ENCODE results near the gene LAMA3.

The LAMA3 gene

GRCh38 chr18:23972453-23972852 is 283.2 kb downstream of the LAMA3 start:
- H3K4me3 ChIP-seq (ENCODE audit: low read depth in 1 of 5, low read length in 5 of 5) = no peak overlapping the region
- H3K27ac ChIP-seq (ENCODE audit: low read depth, low read length) = no peak overlapping the region

DNA sequence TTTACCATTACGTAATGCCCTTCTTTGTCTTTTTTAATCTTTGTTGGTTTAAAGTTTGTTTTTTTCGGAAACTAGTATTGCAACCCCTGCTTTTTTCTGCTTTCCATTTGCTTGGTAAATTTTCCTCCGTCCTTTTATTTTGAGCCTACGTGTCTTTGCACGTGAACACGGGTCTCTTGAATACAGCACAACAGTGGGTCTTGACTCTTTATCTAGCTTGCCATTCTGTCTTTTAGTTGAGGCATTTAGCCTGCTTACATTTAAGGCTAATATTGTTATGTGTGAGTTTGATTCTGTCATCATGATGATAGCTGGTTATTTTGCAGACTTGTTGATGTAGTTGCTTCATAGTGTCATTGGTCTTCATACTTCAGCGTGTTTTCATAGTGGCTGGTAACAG is 287.9 kb downstream of the LAMA3 start:
- Histone ChIP-seq H3K4me3 (ENCODE audit: low read depth in 1 of 5, low read length in 5 of 5) (no peak overlapping the region), H3K4me1 (ENCODE audit: control insufficient read depth in 5 of 5, insufficient read depth in 5 of 5, low read length in 5 of 5) (peaks cover 0 to 6% (median 4%) of the 10 kb centered on the region in 5 donors), H3K9me3 (ENCODE audit: control insufficient read depth in 5 of 5, low read length in 5 of 5) (no peaks in the 10 kb centered on the region), H3K9ac (ENCODE audit: low read length in 5 of 5) (no peak overlapping the region), H3K27me3 (ENCODE audit: control insufficient read depth in 5 of 5, insufficient read depth in 4 of 5, low read length in 5 of 5) (no peaks in the 10 kb centered on the region), H3K36me3 (ENCODE audit: control insufficient read depth in 5 of 5, insufficient read depth in 5 of 5, low read length in 5 of 5) (no peaks in the 10 kb centered on the region), H3K27ac (ENCODE audit: low read depth, low read length) (no peak overlapping the region)

More at GRCh38 chr18:23972453-23972852, 283.2 kb downstream of the LAMA3 start:
- Histone ChIP-seq H3K4me1 (ENCODE audit: control insufficient read depth in 5 of 5, insufficient read depth in 5 of 5, low read length in 5 of 5) (no peaks in the 10 kb centered on the region), H3K36me3 (ENCODE audit: control insufficient read depth in 5 of 5, insufficient read depth in 5 of 5, low read length in 5 of 5) (no peaks in the 10 kb centered on the region), H3K9ac (ENCODE audit: low read length in 5 of 5) (no peak overlapping the region), H3K9me3 (ENCODE audit: control insufficient read depth in 5 of 5, low read length in 5 of 5) (peaks cover 0 to 2% (median 0%) of the 10 kb centered on the region in 5 donors), H3K27me3 (ENCODE audit: control insufficient read depth in 5 of 5, insufficient read depth in 4 of 5, low read length in 5 of 5) (no peaks in the 10 kb centered on the region)

DNA sequence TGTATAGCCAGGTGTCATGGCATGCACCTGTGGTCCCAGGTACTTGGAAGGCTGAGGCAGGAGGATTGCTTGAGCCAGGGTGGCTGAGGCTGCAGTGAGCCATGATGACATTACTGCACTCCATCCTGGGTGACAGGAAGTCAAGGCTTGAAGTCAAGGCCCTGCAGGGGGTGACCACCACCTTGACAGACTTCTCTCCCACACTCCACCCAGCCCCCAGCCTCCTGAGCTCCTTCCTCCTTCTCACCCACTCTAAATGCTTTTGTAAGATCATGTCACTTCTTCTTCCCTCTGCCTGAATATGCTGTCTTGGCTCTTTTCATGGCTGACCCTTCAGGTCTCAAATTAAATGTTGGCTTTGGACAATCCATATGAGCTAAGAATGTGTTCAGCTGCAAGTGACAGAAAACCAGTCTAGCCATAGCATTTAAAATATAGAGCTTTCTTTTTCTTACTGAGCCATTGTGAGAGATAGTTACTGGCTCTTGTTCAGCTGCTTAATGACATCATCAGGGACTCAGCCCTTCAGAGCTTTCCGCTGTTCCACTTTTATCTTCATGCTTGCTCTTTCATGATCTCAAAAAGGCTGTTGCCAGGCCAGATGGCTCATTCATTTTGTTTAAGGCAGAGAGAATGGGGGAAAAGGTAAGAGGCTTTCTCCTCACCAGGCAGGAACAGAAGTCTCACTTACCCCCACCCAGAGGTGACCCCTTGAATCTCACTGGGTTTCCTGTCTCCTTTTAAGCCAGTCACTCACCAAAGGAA is 288.6 kb downstream of the LAMA3 start:
- H3K4me1 ChIP-seq (ENCODE audit: control insufficient read depth in 5 of 5, insufficient read depth in 5 of 5, low read length in 5 of 5) = peaks cover 0 to 13% (median 11%) of the 10 kb centered on the region in 5 donors
- no peaks in the 10 kb centered on the region for H3K36me3 ChIP-seq (ENCODE audit: control insufficient read depth in 5 of 5, insufficient read depth in 5 of 5, low read length in 5 of 5)
- no peaks in the 10 kb centered on the region for H3K9me3 ChIP-seq (ENCODE audit: control insufficient read depth in 5 of 5, low read length in 5 of 5)
- no peak overlapping the region for H3K27ac ChIP-seq (ENCODE audit: low read depth, low read length)
- H3K27me3 ChIP-seq (ENCODE audit: control insufficient read depth in 5 of 5, insufficient read depth in 4 of 5, low read length in 5 of 5) = no peaks in the 10 kb centered on the region
- H3K4me3 ChIP-seq (ENCODE audit: low read depth in 1 of 5, low read length in 5 of 5) = no peak overlapping the region
- H3K9ac ChIP-seq (ENCODE audit: low read length in 5 of 5) = no peak overlapping the region

DNA sequence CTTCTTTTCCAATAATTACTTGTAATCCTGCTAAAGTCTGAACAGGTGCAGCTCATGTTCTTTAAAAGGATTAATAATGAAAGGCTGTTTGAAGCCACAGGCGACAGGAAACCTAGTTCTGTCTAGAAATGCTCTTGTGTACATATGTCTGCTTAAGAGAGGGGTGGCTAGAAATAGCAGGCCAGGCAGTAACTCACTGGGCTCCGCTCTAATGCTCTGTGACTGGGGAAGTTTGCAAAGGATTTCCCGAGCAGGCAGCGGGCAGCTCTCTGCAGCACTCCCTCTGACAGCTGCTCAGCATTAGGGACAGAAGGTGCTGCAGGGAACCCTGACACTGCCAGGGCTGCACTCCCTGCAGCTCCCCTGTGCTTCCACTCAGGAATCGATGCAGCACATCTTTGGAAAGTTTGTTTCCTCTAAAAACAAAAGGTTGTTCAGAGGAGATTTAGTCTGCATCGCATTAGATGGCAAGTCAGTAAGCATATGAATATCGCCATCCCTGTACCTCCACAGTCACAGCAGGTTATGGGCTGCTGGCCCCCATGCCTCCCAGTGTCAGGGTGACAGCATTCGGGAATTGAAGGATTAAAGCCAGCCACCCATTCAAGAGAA is 292.2 kb downstream of the LAMA3 start:
- Histone ChIP-seq H3K4me3 (ENCODE audit: low read depth in 1 of 5, low read length in 5 of 5) (no peak overlapping the region), H3K27ac (ENCODE audit: low read depth, low read length) (no peak overlapping the region), H3K9ac (ENCODE audit: low read length in 5 of 5) (no peak overlapping the region), H3K36me3 (ENCODE audit: control insufficient read depth in 5 of 5, insufficient read depth in 5 of 5, low read length in 5 of 5) (no peaks in the 10 kb centered on the region), H3K27me3 (ENCODE audit: control insufficient read depth in 5 of 5, insufficient read depth in 4 of 5, low read length in 5 of 5) (no peaks in the 10 kb centered on the region), H3K4me1 (ENCODE audit: control insufficient read depth in 5 of 5, insufficient read depth in 5 of 5, low read length in 5 of 5) (peaks cover 0 to 13% (median 11%) of the 10 kb centered on the region in 5 donors), H3K9me3 (ENCODE audit: control insufficient read depth in 5 of 5, low read length in 5 of 5) (no peaks in the 10 kb centered on the region)

DNA sequence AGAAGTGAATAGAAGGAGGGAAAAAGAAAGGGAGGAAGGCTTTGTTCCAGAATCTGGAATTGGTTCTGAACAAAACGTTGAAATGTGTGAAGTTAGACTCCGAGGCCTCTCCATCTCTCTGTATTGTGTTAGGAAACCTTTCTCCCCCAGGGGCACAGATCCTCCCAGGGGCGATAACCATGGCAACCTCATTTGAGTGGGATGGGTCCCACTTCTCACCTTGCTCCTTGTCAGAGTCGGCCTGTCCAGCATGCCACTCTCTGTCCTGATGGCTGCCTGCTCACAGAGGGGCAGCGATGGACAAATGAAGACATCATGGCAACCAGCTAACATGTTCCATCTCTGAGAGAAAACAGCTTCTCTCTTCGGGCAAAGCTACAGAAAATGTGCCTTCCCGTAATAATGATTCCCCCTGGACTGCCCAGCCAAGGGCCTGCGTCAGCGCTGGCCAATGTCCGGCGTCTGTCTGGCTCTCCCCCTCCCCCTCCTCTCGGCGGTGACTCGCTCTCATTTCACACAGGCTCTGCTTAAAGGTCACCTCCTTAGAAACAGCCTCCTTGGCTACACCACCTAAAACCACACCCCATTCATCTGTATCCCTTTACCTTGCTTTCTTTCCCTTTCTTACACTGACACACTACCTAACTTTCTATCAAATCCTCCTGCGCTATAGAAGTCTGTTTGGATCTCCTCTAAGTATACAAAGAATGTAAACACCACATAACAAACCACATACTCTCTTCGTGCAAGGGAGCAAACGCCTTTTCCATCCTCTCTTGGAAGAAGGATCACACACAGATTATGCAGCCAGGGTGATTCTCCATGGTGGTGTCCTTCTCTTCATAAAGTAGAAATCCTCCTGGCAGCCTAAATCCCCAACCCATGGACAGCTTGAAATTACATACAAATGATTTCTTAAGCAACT is 293.2 kb downstream of the LAMA3 start:
- Histone ChIP-seq H3K27me3 (ENCODE audit: control insufficient read depth in 5 of 5, insufficient read depth in 4 of 5, low read length in 5 of 5) (no peaks in the 10 kb centered on the region), H3K4me1 (ENCODE audit: control insufficient read depth in 5 of 5, insufficient read depth in 5 of 5, low read length in 5 of 5) (peaks cover 0 to 13% (median 11%) of the 10 kb centered on the region in 5 donors), H3K9me3 (ENCODE audit: control insufficient read depth in 5 of 5, low read length in 5 of 5) (no peaks in the 10 kb centered on the region), H3K4me3 (ENCODE audit: low read depth in 1 of 5, low read length in 5 of 5) (peak overlapping the region in 3 of 5 donors; percentile 12 to 42 (median 36)), H3K9ac (ENCODE audit: low read length in 5 of 5) (peak overlapping the region in 1 of 5 donors; percentile 34), H3K36me3 (ENCODE audit: control insufficient read depth in 5 of 5, insufficient read depth in 5 of 5, low read length in 5 of 5) (no peaks in the 10 kb centered on the region), H3K27ac (ENCODE audit: low read depth, low read length) (no peak overlapping the region)

GRCh38 chr18:23983112-23983511 is 293.9 kb downstream of the LAMA3 start:
- Histone ChIP-seq H3K4me3 (ENCODE audit: low read depth in 1 of 5, low read length in 5 of 5) (no peak overlapping the region), H3K36me3 (ENCODE audit: control insufficient read depth in 5 of 5, insufficient read depth in 5 of 5, low read length in 5 of 5) (no peaks in the 10 kb centered on the region), H3K9me3 (ENCODE audit: control insufficient read depth in 5 of 5, low read length in 5 of 5) (no peaks in the 10 kb centered on the region), H3K27ac (ENCODE audit: low read depth, low read length) (no peak overlapping the region), H3K9ac (ENCODE audit: low read length in 5 of 5) (no peak overlapping the region), H3K4me1 (ENCODE audit: control insufficient read depth in 5 of 5, insufficient read depth in 5 of 5, low read length in 5 of 5) (peaks cover 0 to 13% (median 11%) of the 10 kb centered on the region in 5 donors), H3K27me3 (ENCODE audit: control insufficient read depth in 5 of 5, insufficient read depth in 4 of 5, low read length in 5 of 5) (no peaks in the 10 kb centered on the region)

- no peaks in the 10 kb centered on the region for H3K36me3 ChIP-seq (ENCODE audit: control insufficient read depth in 5 of 5, insufficient read depth in 5 of 5, low read length in 5 of 5)
- no peak overlapping the region for H3K27ac ChIP-seq (ENCODE audit: low read depth, low read length)
- no peaks in the 10 kb centered on the region for H3K27me3 ChIP-seq (ENCODE audit: control insufficient read depth in 5 of 5, insufficient read depth in 4 of 5, low read length in 5 of 5)
- H3K4me3 ChIP-seq (ENCODE audit: low read depth in 1 of 5, low read length in 5 of 5) = no peak overlapping the region
- peaks cover 0 to 11% (median 10%) of the 10 kb centered on the region in 5 donors for H3K4me1 ChIP-seq (ENCODE audit: control insufficient read depth in 5 of 5, insufficient read depth in 5 of 5, low read length in 5 of 5)
- no peaks in the 10 kb centered on the region for H3K9me3 ChIP-seq (ENCODE audit: control insufficient read depth in 5 of 5, low read length in 5 of 5)
- H3K9ac ChIP-seq (ENCODE audit: low read length in 5 of 5) = no peak overlapping the region
Measured at GRCh38 chr18:23986600-23987359, 297.5 kb downstream of the LAMA3 start.

DNA sequence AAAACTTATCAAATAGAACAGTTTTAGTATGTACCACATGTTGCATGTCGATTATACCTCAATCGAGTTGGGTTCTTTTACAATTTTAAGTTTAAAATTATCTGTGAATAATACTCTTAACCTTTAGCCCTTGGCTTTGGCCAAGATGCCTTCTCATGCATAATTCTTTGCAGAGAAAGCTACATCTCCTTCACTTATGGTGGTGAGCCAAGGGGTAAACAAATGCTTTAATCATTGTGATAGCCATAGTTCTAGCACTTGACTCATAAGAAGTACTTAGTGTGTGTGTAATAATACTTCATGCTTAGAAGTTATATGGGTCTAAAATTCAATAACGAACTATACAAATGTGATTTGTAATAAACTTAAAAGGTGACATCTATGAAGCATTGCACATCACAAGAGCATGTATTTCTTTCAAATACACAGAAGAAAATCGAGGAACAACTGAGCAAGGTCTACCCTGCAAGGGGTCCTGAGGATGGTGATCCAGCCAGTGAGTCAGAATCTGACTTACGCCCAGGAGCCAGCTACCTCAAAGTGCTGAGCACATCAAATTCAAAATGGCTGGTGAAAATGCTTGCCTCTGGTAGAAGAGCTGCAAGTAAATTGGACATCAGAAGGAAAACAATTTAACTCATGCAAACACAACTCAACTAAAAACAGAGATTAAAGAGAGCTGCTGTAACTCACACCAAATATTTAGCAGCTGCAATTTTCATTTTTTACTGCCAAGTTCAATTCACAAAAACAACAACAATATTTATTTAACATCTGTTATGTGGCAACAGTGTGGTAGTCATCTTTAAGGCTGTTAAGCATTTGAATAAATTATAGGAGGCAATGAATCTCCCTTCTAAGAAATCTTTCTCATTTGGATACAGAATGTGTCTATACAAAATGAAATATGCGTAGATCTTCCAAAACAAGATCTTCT is 301.5 kb downstream of the LAMA3 start:
- H3K9ac ChIP-seq (ENCODE audit: low read length in 5 of 5) = no peak overlapping the region
- H3K27ac ChIP-seq (ENCODE audit: low read depth, low read length) = no peak overlapping the region
- H3K27me3 ChIP-seq (ENCODE audit: control insufficient read depth in 5 of 5, insufficient read depth in 4 of 5, low read length in 5 of 5) = no peaks in the 10 kb centered on the region
- no peaks in the 10 kb centered on the region for H3K36me3 ChIP-seq (ENCODE audit: control insufficient read depth in 5 of 5, insufficient read depth in 5 of 5, low read length in 5 of 5)
- H3K4me3 ChIP-seq (ENCODE audit: low read depth in 1 of 5, low read length in 5 of 5) = no peak overlapping the region
- H3K4me1 ChIP-seq (ENCODE audit: control insufficient read depth in 5 of 5, insufficient read depth in 5 of 5, low read length in 5 of 5) = peaks cover 2 to 9% (median 6%) of the 10 kb centered on the region in 5 donors
- no peaks in the 10 kb centered on the region for H3K9me3 ChIP-seq (ENCODE audit: control insufficient read depth in 5 of 5, low read length in 5 of 5)

Data from subcutaneous abdominal adipose tissue (tissue), 5 donors.